NCI-H345 (cell line): ENCODE results near the gene SAA1.
"Not testable (repeated sequence)": the region's sequence is repeated elsewhere in the genome, so short reads cannot be mapped to it uniquely, and the experiment has no call there.

Experiments
- DNase-seq: peaks from one replicate; lab custom pipeline; 2025; lab: John Stamatoyannopoulos, UW

Gene SAA1

GRCh38 chr11:18259259-18259658 lies 6.8 kb upstream of the SAA1 start:
- no peak for DNase-seq

DNA sequence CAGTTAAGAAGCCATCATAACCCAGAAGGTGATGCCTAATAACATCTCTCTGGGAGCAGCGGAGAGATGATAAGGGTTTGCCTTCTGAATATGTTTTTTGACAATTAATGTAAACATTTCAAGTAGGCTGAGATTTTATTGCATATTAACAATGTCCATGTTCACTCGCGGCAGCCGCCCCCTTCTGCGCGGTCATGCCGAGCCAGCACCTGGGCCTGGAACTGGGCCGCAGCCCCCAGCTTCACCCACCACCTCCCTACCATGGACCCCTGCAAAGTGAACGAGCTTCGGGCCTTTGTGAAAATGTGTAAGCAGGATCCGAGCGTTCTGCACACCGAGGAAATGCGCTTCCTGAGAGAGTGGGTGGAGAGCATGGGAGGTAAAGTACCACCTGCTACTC lies 4.3 kb upstream of the SAA1 start:
- DNase-seq: no peak

DNA sequence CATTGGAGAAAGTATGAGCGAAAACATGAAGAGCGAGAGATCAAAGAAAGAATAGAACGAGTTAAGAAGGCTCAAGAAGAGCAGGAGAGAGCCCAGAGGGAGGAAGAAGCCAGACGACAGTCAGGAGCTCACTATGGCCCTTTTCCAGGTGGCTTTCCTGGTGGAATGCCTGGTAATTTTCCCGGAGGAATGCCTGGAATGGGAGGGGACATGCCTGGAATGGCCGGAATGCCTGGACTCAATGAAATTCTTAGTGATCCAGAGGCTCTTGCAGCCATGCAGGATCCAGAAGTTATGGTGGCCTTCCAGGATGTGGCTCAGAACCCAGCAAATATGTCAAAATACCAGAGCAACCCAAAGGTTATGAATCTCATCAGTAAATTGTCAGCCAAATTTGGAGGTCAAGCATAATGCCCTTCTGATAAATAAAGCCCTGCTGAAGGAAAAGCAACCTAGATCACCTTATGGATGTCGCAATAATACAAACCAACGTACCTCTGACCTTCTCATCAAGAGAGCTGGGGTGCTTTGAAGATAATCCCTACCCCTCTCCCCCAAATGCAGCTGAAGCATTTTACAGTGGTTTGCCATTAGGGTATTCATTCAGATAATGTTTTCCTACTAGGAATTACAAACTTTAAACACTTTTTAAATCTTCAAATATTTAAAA lies 3.2 kb upstream of the SAA1 start:
- not testable (repeated sequence) for DNase-seq

DNA sequence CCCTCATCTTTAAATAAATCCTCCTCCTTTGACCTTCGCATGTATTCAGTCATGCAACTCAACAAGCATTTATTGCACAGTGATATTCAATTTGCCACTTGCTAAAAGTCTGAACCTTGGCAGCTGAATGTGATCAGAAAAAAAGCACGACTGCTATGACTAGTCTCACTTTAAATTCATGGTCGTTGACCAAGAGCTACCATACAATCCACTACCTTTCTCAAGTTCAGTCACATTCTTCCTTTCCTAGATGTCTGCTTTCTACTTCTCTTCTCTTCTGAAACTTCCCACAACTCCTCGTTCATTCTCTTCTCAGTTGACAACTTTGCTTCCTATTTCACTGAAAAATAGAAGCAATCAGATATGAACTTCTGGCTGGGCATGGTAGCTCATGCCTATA lies 2.0 kb upstream of the SAA1 start:
- DNase-seq: no peak

DNA sequence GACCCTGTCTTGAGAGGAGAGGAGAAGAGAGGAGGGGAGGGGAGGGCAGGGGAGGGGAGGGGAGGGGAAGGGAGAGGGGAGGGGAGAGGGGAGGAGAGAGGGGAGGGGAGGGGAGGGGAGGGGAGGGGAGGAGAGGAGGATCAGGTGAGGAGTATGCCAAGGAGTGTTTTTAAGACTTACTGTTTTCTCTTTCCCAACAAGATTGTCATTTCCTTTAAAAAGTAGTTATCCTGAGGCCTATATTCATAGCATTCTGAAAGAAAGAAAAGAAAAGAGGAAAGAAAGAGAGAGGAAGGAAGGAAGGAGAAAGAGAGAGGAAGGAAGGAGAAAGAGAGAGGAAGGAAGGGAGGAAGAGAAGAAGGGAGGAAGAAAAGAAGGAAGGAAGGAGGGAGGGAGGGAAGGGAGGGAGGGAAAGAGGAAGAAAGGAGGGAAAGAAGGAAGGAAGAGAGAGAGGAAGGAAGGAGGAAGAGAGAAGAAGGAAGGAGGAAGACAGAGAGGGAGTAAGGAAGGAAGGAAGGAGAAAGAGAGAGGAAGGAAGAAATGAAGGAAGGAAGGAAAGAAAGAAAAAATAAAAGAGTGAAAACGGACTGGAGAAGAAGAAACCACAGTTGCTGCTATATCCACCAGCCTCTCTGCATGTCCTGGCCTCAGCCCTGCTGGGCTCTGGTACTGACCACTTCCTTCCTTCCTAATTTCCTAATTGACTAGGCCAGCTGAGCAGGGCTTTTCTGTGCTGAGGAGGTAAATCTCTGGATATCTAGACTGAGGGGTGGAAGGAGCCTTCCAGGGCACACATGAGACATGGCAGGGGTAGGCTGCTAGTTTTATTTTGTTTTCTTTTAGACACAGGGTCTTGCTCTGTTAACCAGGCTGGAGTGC lies 1.1 kb upstream of the SAA1 start:
- no peak for DNase-seq

- not testable (repeated sequence) for DNase-seq
These were observed 1.5 kb downstream of the SAA1 start for GRCh38 chr11:18267335-18268133.

DNA sequence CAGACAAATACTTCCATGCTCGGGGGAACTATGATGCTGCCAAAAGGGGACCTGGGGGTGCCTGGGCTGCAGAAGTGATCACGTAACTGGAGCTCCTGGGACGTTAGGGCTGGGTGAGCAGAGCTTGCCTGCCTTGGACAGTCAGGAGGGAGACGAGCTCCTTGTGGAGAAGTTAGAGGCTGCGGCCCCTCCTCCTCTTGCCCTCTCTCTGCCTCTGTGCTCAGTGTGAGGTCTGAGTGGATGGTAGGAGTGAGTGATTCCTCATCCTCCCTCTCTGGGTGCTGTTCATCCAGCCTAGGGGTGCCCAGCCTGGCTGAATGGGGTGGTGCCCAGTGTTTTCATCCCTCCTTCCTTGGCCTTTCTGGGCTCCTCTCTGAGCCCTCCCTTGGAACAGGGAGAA lies 3.2 kb downstream of the SAA1 start:
- not testable (repeated sequence) for DNase-seq

DNA sequence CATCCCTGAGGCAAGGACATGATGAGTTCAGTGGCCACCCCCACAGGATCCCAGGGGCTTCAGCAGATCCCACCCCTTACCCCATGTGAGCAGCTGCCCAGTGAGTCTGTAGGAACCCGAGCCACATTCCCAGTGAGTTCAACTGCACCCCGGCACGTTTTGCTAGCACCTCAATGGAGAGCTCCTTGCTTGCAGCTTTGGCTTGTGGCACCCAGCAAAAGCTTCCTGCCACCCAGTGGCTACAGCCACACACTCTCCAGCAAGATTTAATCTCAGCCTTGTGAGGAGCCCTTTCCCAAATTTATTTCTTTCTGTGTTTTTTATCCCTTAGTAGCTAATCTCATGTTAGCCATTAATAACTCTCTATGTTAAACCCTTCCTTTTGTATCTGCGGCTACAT lies 4.0 kb downstream of the SAA1 start:
- DNase-seq: no peak

DNA sequence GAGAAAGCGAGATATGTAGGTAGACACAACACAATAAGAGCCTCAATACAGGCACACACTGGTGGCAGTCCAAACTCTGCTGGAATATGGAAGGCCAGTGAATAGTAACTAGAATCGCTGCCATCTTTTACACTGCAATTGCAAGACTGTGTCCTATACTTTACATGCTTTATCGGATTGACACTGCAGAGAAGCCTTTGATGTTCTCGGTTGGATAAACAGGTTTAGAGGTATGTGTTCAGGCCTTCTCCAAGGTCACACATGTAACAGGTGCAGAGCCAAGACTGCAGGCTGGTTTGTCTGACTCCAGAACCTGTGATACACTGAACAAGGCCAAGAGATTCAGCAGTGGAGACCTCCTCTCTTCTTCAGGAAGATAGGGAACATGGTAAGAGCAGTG lies 5.1 kb downstream of the SAA1 start:
- DNase-seq: no peak

GRCh38 chr11:18277565-18278271 lies 11.7 kb downstream of the SAA1 start:
- no peak for DNase-seq

DNA sequence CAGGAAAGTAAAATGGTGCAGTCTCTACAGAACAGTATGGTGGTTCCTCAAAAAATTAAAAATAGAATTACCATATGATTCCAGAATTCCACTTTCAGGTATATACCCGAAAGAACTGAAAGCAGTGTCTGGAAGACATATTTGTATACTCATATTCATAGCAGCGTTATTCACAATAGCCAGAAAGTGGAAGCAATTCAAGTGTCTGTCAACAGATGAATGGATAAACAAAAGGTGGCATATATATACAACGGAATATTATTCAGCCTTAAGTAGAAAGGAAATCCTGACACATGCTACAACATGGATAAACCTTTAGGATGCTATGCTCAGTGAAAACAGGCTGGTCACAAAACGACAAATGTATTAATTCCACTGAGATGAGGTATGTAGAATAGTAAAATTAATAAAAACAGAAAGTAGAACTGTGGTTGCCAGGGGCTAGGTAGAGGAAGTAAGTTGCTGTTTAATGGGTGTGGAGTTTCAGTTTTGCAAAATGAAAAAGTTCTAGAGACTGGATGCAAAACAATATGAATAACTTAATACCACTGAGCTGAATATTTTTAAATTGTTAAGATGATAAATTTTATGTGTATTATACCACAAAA lies 14.5 kb downstream of the SAA1 start:
- no peak for DNase-seq

DNA sequence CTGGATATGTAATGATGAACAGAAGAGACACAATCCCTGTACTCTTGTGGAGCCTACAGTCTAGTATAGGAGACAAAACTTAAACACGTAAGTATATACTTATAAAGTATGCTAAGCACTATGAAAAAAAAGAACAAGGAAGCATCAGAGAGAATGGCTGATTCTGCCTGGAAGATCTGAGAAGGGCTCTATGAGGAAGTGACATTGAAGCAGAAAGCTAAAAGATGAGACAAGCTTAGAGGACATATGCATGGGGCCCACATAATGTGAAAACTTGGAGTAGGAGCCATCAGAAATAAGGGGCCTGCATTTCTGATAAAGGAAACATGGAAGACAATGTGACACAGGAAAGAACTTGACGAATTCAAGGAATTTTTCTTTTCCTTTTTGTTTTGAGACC lies 16.6 kb downstream of the SAA1 start:
- DNase-seq: no peak

DNA sequence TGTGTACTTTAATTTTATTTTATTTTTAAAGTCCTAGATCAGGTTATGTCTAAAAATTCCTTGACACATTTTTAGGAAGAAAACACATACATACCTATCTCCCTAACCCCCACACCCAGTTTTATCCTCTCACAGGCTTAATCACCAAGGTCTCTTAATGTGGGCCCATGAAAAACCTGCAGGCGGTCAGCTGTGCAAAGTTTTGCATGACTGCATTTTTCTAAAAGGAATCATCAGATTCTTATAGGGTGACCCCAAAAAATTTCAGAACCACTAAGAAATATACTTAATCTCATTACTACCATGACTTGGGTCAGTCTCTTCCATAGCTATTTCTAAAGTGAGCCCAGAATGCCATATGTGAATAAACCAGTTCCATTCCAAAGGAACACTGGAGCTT lies 19.8 kb downstream of the SAA1 start:
- DNase-seq: no peak

DNA sequence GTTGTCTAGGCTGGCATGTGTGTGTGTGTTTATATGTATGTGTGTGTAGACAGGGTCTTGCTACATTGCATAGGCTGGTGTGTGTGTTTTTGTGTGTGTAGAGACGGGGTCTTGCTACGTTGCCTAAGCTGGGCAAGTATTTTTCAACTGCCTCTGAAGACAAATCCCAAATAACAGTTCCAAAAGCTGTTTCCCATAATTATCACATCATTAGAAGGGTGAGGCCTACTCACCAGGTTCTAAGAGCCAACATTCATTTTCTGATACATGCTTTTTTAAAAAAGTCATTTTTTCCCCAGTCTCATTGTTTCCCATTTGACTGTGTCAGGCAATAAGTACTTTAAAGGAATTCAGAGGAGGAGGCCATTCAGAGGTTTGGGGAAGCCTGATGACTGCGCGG lies 22.8 kb downstream of the SAA1 start:
- DNase-seq: no peak

GRCh38 chr11:18294862-18295261 lies 28.8 kb downstream of the SAA1 start:
- no peak for DNase-seq

DNA sequence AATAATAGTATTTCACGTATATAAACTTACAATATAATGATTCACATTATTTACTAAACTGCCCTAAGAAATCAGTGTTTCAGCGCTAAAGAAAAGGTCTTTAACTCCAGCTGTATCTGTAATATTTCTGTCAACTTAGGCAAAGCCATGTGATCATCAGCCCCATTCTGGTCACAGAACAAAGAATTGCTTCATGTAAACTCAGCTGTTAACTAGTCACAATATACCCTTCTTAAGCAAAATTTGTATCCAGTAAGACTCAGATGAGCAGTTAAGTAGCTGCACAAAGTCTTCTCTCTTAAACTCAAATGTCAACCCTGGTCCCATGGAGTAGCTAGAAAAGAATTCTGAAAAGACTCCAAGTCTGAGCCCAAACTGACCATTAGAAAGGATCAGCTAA lies 29.3 kb downstream of the SAA1 start:
- no peak for DNase-seq

DNA sequence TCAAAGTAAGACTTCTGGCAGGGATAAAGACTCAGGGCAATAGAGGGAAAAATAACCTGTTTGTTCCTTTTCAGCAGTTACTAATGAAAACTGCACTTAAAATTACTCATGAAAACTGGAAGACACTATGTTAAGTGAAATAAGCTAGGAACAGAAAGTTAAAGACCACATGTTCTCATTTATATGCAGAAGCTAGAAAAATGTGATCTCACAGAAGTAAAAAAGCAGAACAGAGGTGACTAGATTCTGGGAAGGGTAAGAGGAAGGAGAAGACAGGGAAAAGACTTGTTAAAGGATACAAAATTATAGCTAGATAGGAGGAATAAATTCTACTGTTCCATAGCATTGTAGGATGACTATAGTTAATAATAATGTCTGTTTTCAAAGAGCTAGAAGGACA lies 33.7 kb downstream of the SAA1 start:
- DNase-seq: no peak

GRCh38 chr11:18304745-18305144 lies 38.7 kb downstream of the SAA1 start:
- no peak for DNase-seq

DNA sequence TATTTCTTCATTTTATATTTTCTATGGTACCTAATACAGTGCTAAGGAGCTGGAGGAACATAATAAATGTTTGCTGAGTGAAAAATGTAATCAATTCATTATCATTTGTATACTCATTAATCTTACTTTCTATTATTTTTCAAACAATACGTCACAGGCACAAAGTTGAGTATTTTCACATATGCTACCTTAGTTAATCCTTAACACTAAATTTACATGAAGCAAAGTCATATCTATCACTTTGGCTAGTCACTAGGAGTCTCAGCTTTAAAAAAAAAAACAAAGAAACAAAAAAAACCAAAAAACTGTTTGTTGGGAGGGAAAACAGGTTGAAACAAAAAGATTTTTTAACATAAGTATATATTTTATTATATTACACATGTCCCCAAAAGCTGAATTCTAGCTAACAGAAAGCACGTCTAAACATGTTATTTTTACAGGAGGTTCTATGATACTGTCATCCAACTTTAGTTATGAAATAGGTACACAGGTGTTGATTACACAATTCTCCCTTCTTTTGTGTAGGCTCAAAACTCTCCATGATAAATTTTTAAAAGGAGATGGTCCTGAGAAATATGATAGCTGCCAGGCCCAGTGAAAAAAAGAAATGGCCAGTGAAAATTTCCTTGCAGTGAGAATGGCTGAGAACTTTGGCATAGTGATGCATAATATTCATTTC lies 41.5 kb downstream of the SAA1 start:
- DNase-seq: no peak

DNA sequence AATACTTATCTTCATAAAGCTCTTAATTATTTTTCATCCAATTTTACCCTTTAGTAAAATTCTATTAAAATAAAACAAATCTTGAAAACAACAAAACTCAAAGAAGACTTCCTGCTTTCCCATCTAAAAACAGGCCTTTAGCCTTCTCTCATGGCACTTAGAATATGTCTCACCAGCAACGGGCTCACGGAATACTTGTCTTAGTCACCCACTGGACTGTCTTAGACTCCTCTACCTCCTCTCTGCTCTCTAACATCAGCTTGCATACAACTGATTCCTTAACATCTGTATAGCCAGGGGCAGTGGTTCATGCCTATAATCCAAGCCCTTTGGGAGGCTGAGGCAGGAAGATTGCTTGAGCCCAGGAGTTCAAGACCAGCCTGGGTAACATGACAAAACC lies 42.2 kb downstream of the SAA1 start:
- DNase-seq: no peak

DNA sequence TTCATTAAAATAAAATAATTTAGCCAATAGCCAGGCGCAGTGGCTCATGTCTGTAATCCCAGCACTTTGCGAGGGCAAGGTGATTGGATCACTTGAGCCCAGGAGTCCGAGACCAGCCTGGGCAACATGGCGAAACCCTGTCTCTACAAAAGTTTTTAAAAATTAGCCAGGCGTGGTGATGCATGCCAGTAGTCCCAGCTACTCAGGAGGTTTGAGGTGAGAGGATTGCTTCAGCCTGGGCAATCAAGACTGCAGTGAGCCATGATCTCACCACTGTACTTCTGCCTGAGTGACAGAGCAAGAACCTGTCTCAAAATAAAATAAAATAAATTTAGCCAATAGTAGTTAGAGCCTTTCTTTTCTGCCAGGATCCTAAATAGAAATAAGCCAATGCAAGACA lies 43.6 kb downstream of the SAA1 start:
- DNase-seq: no peak
